GF-D8 (cell line): ENCODE results near the gene PLCD1.
"Not testable (repeated sequence)": the region's sequence is repeated elsewhere in the genome, so short reads cannot be mapped to it uniquely, and the experiment has no call there.

Experiments
- DNase-seq: peaks from one replicate; lab custom pipeline; 2025; lab: John Stamatoyannopoulos, UW

PLCD1 gene

DNA sequence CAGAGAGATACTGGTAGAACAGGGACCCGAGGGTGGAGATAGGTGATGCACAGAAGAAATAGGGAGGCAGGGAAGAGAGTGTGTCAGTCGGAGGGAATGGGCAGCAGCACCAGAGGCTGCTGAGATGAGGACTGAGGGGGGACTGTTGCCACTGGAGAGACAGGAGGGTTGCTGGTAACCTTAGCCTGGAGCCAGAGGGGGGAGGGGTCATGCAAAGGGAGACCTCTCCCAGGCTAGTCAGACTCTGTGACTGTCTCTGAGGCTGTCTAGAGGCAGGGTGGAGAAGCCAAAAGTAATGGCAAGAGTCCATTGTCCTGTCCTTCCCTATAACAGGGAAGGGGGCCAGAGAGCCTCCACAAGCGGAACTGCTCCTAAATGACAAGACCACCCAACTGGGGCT lies 7.5 kb upstream of the PLCD1 start:
- no peak for DNase-seq

DNA sequence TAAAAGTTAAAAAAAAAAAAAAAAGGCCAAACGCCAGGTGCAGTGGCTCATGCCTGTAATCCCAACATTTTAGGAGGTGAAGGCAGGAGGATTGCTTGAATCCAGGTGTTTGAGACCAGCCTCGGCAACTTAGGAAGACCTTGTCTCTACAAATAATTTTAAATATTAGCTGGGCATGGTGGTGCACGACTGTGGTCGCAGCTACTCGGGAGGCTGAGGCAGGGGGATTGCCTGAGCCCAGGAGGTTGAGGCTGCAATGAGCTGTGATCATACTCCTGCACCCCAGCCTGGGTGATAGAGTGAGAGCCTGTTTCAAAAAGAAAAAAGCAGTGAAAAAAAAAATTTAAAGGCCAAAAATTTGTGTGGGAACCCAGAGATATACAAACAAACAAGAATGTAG lies 6.8 kb upstream of the PLCD1 start:
- DNase-seq, result no peak

- not testable (repeated sequence) for DNase-seq
These were observed 4.9 kb upstream of the PLCD1 start for GRCh38 chr3:38034335-38034734.

GRCh38 chr3:38033586-38033985 lies 4.1 kb upstream of the PLCD1 start:
- not testable (repeated sequence) for DNase-seq

GRCh38 chr3:38032328-38032865 lies 3.0 kb upstream of the PLCD1 start:
- no peak for DNase-seq

GRCh38 chr3:38031022-38031994 lies 1.9 kb upstream of the PLCD1 start:
- DNase-seq, result no peak

GRCh38 chr3:38030126-38031021 lies 932 bp upstream of the PLCD1 start:
- DNase-seq, result no peak

DNA sequence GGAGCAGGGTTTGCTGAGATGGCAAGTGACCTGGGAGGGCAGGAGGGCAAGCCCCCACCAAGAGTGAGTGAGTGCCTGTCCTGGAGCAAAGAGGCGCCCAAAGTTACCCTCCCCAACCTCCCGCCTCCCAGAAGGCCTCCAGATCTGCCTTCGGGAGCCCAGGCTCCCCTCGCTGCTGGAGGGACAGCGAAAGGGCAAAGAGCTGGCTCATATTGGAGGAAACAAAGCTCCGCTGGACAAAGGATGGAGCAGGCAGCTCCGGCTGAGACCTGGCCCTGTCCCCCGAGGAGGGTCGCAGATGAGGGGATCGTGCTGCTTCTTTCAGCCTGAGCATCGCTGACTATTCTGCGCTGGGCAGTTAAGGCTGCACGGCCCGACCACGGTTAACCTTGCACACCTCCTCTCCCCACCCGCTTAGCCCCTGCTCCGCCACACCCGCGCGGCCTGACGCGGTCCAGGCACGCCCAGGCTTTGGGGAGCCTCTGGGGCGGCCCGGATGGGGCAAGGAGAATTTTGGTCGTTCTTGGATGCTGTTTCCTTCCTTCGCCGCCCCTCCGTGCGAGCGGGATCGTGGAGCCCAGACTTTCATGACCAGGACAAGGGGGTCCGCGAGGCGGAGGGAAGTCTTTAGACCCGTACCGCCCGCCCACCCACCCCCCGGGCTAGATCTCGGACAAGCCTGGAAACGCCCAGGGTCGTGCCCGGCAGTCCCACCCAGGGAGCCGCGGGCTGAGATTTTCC lies 651 bp downstream of the PLCD1 start:
- DNase-seq, result no peak

DNA sequence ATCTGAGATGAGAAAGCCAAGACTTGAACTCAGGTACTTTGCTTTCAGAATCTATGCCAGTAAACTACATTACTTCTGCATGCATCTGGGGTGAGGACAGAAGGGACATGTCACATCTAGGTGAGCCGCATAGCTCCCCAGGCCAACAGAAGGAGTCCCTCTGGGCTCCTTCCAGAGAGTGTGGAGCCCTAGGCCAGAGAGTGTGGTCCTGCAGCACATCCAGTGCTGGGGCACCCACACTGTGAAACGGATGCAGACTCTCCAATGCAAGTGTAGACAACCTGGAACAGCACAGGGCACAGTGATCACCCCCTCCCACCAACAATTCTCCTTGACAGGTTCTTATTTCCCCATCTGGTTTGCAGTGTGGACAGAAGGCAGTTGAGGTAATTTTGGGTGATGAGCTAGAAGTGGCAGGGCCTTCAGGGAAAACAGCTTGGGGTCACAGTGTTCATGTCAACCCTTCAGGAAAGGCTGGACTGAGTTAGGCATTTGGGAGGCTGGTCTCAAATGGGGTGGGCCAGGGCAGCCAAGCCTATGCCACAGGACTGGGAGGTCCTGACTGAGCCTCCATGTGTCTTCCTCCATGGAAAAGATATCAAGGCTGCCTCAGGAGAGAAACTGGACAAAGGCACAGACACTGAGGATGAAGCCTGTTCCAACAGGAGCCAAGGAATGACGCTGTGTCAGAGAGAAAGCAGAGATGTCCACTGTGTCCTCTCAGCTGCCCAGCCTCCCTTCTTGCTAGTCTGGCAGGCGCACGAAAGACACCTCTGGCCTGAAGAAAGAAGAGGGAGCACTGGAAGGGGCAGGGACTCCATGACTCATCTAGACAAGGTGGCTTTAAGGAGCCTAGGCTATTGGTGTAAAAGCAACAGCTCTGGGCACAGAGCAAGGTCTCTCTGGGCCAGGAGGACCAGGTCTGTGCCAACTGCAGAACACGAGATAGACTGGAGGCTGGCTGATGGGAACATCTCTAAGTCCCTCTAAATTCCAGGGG lies 1.7 kb downstream of the PLCD1 start:
- DNase-seq, result no peak

- no peak for DNase-seq
These were observed 2.6 kb downstream of the PLCD1 start for GRCh38 chr3:38026856-38027255.

GRCh38 chr3:38022896-38023709 lies 6.3 kb downstream of the PLCD1 start:
- DNase-seq, result no peak

DNA sequence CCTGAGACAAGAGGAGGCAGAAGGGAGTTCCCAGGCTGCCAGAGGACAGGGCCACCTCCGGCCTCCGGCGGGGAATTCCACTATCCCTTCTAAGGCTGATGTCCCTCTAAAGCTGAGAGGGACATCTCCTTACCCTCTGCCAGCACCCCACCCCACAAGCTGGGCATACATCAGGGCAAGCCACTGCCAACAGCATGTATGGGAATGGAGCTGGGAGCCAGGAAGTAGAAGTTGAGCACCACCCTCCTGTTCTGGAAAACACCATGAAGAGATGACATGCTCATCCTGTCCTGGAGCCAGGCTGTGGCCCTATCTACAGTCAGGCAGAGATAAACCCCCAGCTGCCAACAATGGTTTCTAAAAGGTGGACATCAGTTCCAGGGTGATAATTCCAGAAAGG lies 7.1 kb downstream of the PLCD1 start:
- DNase-seq, result no peak

- no peak for DNase-seq
These were observed 8.2 kb downstream of the PLCD1 start for GRCh38 chr3:38021196-38021595.

DNA sequence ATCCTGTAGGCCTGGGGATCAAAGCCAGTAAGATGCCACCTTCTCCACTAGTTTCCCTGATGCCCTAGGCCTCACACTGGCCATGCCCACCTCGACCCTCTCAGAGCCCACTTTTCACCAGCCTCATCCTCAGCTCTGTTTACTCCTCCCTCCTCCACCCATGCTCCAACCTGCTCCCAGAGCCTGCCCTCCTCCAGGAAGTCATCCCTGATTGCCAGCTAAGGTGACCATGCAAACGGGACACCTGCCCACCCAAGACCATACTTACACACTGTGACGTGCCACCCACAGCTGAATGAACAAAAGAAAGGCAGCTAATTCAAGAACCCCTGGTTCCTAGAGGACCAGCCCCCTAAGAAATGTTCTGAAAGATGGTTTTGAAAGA lies 9.1 kb downstream of the PLCD1 start:
- no peak for DNase-seq

DNA sequence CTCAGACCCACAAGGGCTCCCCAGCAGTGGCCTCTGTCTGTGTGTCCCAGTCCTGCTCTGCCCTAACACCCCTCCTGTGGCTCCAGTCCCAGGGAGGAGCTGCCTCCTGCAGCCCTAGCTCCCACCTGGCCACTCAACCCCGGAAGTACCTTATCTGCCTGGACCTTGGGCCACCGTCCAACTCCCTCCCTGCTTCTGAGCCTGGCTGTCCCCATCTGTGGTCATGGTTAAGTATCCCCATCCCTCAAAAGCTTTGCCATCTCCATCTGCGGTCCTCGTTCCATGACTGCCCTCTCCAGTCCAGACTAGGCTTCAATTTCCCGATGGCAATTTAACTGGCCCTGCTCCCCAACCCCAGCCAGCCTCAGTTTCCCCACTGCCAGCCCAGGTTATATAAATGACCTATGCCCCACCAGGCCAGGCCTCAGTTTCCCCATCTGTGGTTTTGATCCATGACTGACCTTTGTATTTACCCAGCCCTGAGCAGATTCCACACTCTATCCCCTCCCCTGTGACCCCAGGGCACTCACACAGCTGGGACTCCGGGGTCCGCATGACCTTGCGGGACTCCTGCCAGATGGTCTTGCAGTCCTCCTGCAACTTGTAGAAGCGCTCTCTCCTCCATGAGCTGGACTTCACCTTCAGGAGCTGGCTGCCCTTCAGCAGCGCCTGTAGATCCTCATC lies 9.6 kb downstream of the PLCD1 start:
- no peak for DNase-seq

DNA sequence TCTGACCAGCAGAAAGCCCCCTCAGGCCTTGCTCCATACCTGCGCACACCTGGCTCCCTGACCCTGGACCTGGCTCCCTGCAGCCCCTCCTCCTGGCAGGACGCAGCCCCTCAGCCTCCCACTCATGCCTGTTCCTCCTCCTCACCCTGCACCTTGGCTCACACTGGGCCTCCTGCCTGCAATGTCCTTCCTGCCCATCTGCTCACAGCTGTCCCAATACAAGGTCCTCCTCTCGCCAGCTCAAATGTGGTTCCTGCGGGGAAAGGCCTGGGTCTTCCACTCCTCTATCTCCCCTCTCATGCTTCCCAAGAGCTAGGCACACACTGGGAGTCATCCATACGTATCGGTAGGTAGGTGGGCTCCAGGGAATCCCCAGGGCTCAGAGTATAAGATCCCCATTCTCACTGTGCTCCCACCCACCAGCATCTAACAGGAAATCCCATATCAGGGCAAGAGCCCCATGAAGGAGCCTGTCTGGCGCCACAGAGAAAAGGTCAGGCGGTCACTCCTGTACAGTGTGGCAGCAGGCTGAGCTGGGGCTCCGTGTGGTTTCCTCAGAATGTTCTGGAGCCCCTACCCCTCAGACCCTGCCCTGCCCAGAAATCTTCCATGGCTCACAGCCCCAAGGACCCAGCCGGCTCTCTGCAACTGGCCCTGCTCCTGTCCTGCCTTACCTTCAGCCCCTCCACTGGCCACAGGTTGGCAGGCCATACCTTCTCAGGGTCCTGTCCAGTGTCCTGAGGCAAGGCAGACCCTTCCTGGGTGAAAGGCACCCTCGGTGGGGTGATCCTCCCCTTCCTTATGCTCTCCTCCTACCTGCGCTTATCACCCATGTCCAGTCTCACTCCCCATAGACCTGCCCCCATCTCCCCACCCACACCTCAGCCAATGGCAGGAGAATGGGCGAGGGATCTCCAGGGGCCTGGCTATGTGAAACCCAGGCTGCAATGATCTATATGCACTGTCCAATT lies 10.9 kb downstream of the PLCD1 start:
- no peak for DNase-seq

- no peak for DNase-seq
These were observed 11.8 kb downstream of the PLCD1 start for GRCh38 chr3:38017445-38018295.
